M059J (cell line): ENCODE results near the gene GET4. TPM values are rescaled to one million over a fixed set of nuclear protein-coding genes. Genes with fewer than 3 reads are reported as not detected.

Experiments used
- DNase-seq: peaks from one replicate; pipeline ENCODE4 v3.0.0-alpha.2; 2012; ENCODE audit warnings: low read depth
- total RNA-seq: library from RNA; depleted of rRNA; stranded (reverse); fragments of >200 nt; shearing (Covaris generic); gene quantifications from 2 replicates; pipeline ENCODE4 v1.2.3, GENCODE V29; 2014

Gene GET4
- total RNA-seq, 1 experiment from 2014 or later: 26.9 TPM

GRCh38 chr7:886626-887487 is 10.5 kb downstream of the GET4 start:
- no peak for DNase-seq

- DNase-seq: no peak
These were observed 11.1 kb downstream of the GET4 start for GRCh38 chr7:887488-887820.

GRCh38 chr7:888081-889024 is 12.0 kb downstream of the GET4 start:
- DNase-seq: no peak

- no peak for DNase-seq
These were observed 12.7 kb downstream of the GET4 start for GRCh38 chr7:889025-889390.

- DNase-seq: no peak
These were observed 13.0 kb downstream of the GET4 start for GRCh38 chr7:889391-889790.

- no peak for DNase-seq
These were observed 14.5 kb downstream of the GET4 start for GRCh38 chr7:890868-891267.

- DNase-seq: no peak
These were observed 14.9 kb downstream of the GET4 start for GRCh38 chr7:891291-891690.

- no peak for DNase-seq
These were observed 15.5 kb downstream of the GET4 start for GRCh38 chr7:891805-892204.

GRCh38 chr7:892648-893593 is 16.6 kb downstream of the GET4 start:
- no peak for DNase-seq

- no peak for DNase-seq
These were observed 17.3 kb downstream of the GET4 start for GRCh38 chr7:893686-894085.

GRCh38 chr7:894164-894867 is 18.0 kb downstream of the GET4 start:
- no peak for DNase-seq

GRCh38 chr7:894927-895450 is 18.6 kb downstream of the GET4 start:
- DNase-seq: no peak

GRCh38 chr7:895451-896052 is 19.2 kb downstream of the GET4 start:
- no peak for DNase-seq

- no peak for DNase-seq
These were observed 20.2 kb downstream of the GET4 start for GRCh38 chr7:896346-897075.

GRCh38 chr7:897086-897485 is 20.7 kb downstream of the GET4 start:
- no peak for DNase-seq

- DNase-seq: peak; percentile 28
These were observed 21.5 kb downstream of the GET4 start for GRCh38 chr7:897771-898376.

- no peak for DNase-seq
These were observed 22.1 kb downstream of the GET4 start for GRCh38 chr7:898460-898854.

GRCh38 chr7:898855-899681 is 22.7 kb downstream of the GET4 start:
- no peak for DNase-seq
